Astrocyte (in vitro differentiated cells and primary cell): ENCODE measurements around the gene NFIA. TPM values are rescaled to one million over a fixed set of nuclear protein-coding genes. Genes with fewer than 3 reads are reported as not detected.

ENCODE experiments used
- DNase-seq: peaks from one replicate; pipeline ENCODE4 v3.0.0-alpha.2; 2010; ENCODE audit warnings: low read depth
- FAIRE-seq: peaks from 2 replicates; lab custom pipeline; 2011; peaks lifted over from hg19 to GRCh38; lab: Jason Lieb, UNC
- H2AFZ ChIP-seq: 2 replicates; pipeline ENCODE4 v1.6.0; 2012; ENCODE audit warnings: low read depth, low read length, inconsistent platforms
- H3K27ac ChIP-seq: 2 replicates; pipeline ENCODE4 v1.5.1; 2011; ENCODE audit warnings: low read depth, low read length, inconsistent platforms
- H3K27me3 ChIP-seq: 2 replicates; pipeline ENCODE4 v1.6.0; 2011; ENCODE audit warnings: low read length, inconsistent platforms; ENCODE audit not compliant: insufficient read depth
- H3K36me3 ChIP-seq: 2 replicates; pipeline ENCODE4 v1.5.1; 2011; ENCODE audit warnings: low read length, inconsistent platforms; ENCODE audit not compliant: insufficient read depth
- H3K4me1 ChIP-seq: 2 replicates; pipeline ENCODE4 v1.5.1; 2011; ENCODE audit warnings: low read length, inconsistent platforms; ENCODE audit not compliant: insufficient read depth
- H3K4me2 ChIP-seq: 2 replicates; pipeline ENCODE4 v1.6.0; 2012; ENCODE audit warnings: low read length, inconsistent platforms
- H3K4me3 ChIP-seq: 2 replicates; pipeline ENCODE4 v1.5.1; 2011; ENCODE audit warnings: low read depth, mild to moderate bottlenecking, low read length, inconsistent platforms; ENCODE audit not compliant: insufficient read depth
- H3K79me2 ChIP-seq: 2 replicates; pipeline ENCODE4 v1.6.0; 2012; ENCODE audit warnings: mild to moderate bottlenecking, low read length, inconsistent platforms; ENCODE audit not compliant: insufficient read depth
- H3K9ac ChIP-seq: 2 replicates; pipeline ENCODE4 v1.6.0; 2012; ENCODE audit warnings: mild to moderate bottlenecking, low read length, inconsistent platforms
- H3K9me3 ChIP-seq: 2 replicates; pipeline ENCODE4 v1.5.1; 2012; ENCODE audit warnings: low read depth, mild to moderate bottlenecking, low read length, inconsistent platforms; ENCODE audit not compliant: insufficient read depth
- H4K20me1 ChIP-seq: 2 replicates; pipeline ENCODE4 v1.6.0; 2012; ENCODE audit warnings: low read length, inconsistent platforms; ENCODE audit not compliant: insufficient read depth
- H3K27ac Mint-ChIP-seq: one replicate; pipeline ENCODE4 v1.8.0; 2021; ENCODE audit warnings: mild to moderate bottlenecking, mixed read lengths; ENCODE audit not compliant: unreplicated experiment
- H3K27me3 Mint-ChIP-seq: one replicate; pipeline ENCODE4 v1.8.0; 2021; ENCODE audit warnings: low read depth, mixed read lengths; ENCODE audit not compliant: unreplicated experiment
- H3K36me3 Mint-ChIP-seq: one replicate; pipeline ENCODE4 v1.8.0; 2021; ENCODE audit warnings: low read depth, mixed read lengths; ENCODE audit not compliant: unreplicated experiment
- H3K4me1 Mint-ChIP-seq: one replicate; pipeline ENCODE4 v1.8.0; 2021; ENCODE audit warnings: low read depth, mixed read lengths; ENCODE audit not compliant: unreplicated experiment
- H3K4me3 Mint-ChIP-seq: one replicate; pipeline ENCODE4 v1.8.0; 2021; ENCODE audit warnings: mild to moderate bottlenecking, moderate library complexity, mixed read lengths; ENCODE audit not compliant: unreplicated experiment
- H3K9me3 Mint-ChIP-seq: one replicate; pipeline ENCODE4 v1.8.0; 2021; ENCODE audit warnings: mild to moderate bottlenecking, mixed read lengths; ENCODE audit not compliant: unreplicated experiment
- EZH2 ChIP-seq: IDR thresholded peaks from 2 replicates; pipeline ENCODE4 v1.6.1; 2012; ENCODE audit warnings: mild to moderate bottlenecking, low read length, inconsistent platforms; ENCODE audit not compliant: insufficient read depth
- total RNA-seq: library from RNA; stranded (reverse); gene quantifications from 2 replicates; pipeline ENCODE4 v1.2.1, GENCODE V29; 2021
- TF ChIP-seq, protein P1 (sequence below): IDR thresholded peaks from 2 replicates; pipeline ENCODE4 v1.5.1; 2011; ENCODE audit warnings: low read depth, mild to moderate bottlenecking, inconsistent platforms, low read length, moderate library complexity; ENCODE audit not compliant: insufficient read depth

Gene NFIA
- total RNA-seq, 1 donor from 2014 or later, result 4.6 TPM

DNA sequence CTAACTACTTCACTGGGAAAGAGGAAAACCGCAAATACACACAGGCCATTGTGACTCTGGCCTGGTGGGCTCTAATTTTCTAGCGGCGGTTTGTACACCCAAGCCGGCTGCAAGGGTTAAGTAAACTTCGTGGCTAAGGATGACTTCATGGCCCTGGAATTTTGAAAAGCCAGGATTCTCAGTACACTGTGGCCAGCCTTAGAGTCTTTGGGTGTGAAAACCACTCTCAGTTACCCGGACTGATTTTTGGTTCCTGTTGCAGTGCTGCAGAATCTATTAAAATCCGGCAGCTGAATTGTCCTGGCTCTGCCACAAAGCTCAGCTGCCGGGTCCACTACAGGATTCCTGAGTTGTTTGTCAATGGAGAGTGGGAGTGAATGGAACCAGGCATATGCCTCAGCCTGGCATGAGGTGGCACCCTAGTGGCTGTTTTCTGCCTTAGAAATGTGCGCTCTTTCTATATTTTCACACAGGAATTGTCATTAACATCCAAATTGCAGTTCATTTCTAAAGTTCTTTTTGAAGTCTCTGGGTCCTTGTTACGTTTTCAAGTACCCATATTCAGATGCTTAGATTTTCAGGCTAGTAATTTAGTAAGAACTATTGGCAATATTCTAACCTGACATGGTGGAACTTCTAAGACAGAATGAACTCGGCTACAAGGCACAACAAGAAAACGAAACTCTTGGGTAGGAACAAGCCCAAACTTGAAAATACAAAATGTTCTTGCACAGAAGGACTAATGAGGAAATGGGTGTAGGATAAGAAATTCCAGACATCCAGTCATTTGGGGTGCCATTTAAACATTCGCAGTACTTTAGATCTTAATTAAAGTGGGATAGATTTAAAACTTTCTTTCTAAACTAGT is 255.9 kb downstream of the NFIA start:
- H3K4me2 ChIP-seq, result peak overlapping the region; percentile 68
- H3K27me3 ChIP-seq, result peaks cover 79% of the 10 kb centered on the region
- no peak overlapping the region for H3K4me3 Mint-ChIP-seq
- peaks cover 13% of the 10 kb centered on the region for H3K4me1 ChIP-seq
- H3K27ac Mint-ChIP-seq, result peak overlapping the region; percentile 96
- peak overlapping the region; percentile 15 for H3K27ac ChIP-seq
- FAIRE-seq, result peak; percentile 92
- DNase-seq, result peak; percentile 86
- no peaks in the 10 kb centered on the region for H3K36me3 ChIP-seq
- TF ChIP-seq EZH2, result no peak
- TF ChIP-seq, protein P1, sequence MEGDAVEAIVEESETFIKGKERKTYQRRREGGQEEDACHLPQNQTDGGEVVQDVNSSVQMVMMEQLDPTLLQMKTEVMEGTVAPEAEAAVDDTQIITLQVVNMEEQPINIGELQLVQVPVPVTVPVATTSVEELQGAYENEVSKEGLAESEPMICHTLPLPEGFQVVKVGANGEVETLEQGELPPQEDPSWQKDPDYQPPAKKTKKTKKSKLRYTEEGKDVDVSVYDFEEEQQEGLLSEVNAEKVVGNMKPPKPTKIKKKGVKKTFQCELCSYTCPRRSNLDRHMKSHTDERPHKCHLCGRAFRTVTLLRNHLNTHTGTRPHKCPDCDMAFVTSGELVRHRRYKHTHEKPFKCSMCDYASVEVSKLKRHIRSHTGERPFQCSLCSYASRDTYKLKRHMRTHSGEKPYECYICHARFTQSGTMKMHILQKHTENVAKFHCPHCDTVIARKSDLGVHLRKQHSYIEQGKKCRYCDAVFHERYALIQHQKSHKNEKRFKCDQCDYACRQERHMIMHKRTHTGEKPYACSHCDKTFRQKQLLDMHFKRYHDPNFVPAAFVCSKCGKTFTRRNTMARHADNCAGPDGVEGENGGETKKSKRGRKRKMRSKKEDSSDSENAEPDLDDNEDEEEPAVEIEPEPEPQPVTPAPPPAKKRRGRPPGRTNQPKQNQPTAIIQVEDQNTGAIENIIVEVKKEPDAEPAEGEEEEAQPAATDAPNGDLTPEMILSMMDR, result peak; percentile 71
- no peaks in the 10 kb centered on the region for H3K9me3 ChIP-seq
- H2AFZ ChIP-seq, result peak overlapping the region; percentile 19
- H3K36me3 Mint-ChIP-seq, result no peaks in the 10 kb centered on the region
- H3K4me1 Mint-ChIP-seq, result peaks cover 24% of the 10 kb centered on the region
- peak overlapping the region; percentile 29 for H3K9ac ChIP-seq
- H3K9me3 Mint-ChIP-seq, result no peaks in the 10 kb centered on the region
- peak overlapping the region; percentile 6 for H3K4me3 ChIP-seq
- no peaks in the 10 kb centered on the region for H3K27me3 Mint-ChIP-seq
- H3K79me2 ChIP-seq, result no peaks in the 10 kb centered on the region
- peaks cover 15% of the 10 kb centered on the region for H4K20me1 ChIP-seq

DNA sequence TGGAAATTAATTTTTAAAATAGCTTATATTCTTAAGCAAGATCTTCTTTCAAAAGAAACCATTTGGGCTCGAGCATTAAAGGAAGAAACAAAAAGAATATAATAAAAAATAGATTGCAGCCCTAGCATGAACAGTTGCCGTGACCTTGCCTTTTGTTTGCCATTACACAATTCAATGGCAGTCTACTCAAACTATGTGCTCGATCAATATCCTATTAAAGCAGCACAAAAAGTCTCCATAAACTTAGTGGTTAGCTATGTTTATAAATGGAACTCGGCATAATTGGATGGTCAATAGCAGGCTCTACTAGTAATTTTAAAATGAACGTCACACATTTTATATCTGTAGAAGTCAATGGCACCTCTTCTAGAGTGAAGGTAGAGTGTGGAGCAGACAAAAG is 256.5 kb downstream of the NFIA start:
- H3K36me3 Mint-ChIP-seq, result no peaks in the 10 kb centered on the region
- no peaks in the 10 kb centered on the region for H3K27me3 Mint-ChIP-seq
- no peak for FAIRE-seq
- Histone ChIP-seq H4K20me1 (peaks cover 11% of the 10 kb centered on the region), H3K27me3 (peaks cover 80% of the 10 kb centered on the region), H3K36me3 (no peaks in the 10 kb centered on the region), H3K4me1 (peaks cover 13% of the 10 kb centered on the region), H3K4me2 (no peak overlapping the region), H3K9me3 (no peaks in the 10 kb centered on the region), H3K4me3 (no peak overlapping the region), H3K9ac (no peak overlapping the region), H3K27ac (no peak overlapping the region), H3K79me2 (no peaks in the 10 kb centered on the region), H2AFZ (no peak overlapping the region)
- DNase-seq, result no peak
- no peak overlapping the region for H3K4me3 Mint-ChIP-seq
- H3K9me3 Mint-ChIP-seq, result no peaks in the 10 kb centered on the region
- TF ChIP-seq, protein P1, result no peak
- TF ChIP-seq EZH2, result no peak
- H3K27ac Mint-ChIP-seq, result peak overlapping the region; percentile 96
- H3K4me1 Mint-ChIP-seq, result peaks cover 28% of the 10 kb centered on the region

DNA sequence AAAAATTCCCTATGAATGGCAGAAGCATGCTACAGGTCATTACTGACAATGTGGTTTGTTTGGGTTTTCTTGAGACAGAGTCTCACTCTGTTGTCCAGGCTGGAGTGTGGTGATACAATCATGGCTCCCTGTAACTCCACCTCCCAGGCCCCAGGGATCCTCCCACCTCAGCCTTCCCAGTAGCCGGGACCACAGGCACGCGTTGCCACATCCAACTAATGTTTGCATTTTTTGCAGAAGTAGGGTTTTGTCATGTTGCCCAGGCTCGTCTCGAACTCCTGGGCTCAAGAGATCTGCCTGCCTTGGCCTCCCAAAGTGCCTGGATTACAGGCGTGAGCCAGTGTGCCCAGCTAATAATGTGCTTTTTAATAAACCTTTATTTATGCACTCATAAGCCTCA is 259.1 kb downstream of the NFIA start:
- FAIRE-seq, result no peak

More for the DNA sequence above, 259.1 kb downstream of the NFIA start:
- no peaks in the 10 kb centered on the region for H3K36me3 Mint-ChIP-seq
- Histone ChIP-seq H3K27ac (no peak overlapping the region), H3K9me3 (no peaks in the 10 kb centered on the region), H3K4me3 (no peak overlapping the region), H2AFZ (no peak overlapping the region), H4K20me1 (peaks cover 7% of the 10 kb centered on the region), H3K79me2 (no peaks in the 10 kb centered on the region), H3K36me3 (no peaks in the 10 kb centered on the region), H3K27me3 (peaks cover 83% of the 10 kb centered on the region), H3K4me2 (no peak overlapping the region), H3K4me1 (peaks cover 13% of the 10 kb centered on the region), H3K9ac (no peak overlapping the region)
- TF ChIP-seq EZH2, result no peak
- TF ChIP-seq, protein P1, result no peak
- no peak overlapping the region for H3K27ac Mint-ChIP-seq
- DNase-seq, result no peak
- H3K9me3 Mint-ChIP-seq, result no peaks in the 10 kb centered on the region
- H3K27me3 Mint-ChIP-seq, result no peaks in the 10 kb centered on the region
- peaks cover 29% of the 10 kb centered on the region for H3K4me1 Mint-ChIP-seq
- H3K4me3 Mint-ChIP-seq, result no peak overlapping the region
